HK-2 (cell line): ENCODE measurements around the gene GRID2.

Experiments
- DNase-seq: peaks from one replicate; pipeline ENCODE4 v3.0.0-alpha.2; 2018; ENCODE audit not compliant: unreplicated experiment

GRID2 gene

DNA sequence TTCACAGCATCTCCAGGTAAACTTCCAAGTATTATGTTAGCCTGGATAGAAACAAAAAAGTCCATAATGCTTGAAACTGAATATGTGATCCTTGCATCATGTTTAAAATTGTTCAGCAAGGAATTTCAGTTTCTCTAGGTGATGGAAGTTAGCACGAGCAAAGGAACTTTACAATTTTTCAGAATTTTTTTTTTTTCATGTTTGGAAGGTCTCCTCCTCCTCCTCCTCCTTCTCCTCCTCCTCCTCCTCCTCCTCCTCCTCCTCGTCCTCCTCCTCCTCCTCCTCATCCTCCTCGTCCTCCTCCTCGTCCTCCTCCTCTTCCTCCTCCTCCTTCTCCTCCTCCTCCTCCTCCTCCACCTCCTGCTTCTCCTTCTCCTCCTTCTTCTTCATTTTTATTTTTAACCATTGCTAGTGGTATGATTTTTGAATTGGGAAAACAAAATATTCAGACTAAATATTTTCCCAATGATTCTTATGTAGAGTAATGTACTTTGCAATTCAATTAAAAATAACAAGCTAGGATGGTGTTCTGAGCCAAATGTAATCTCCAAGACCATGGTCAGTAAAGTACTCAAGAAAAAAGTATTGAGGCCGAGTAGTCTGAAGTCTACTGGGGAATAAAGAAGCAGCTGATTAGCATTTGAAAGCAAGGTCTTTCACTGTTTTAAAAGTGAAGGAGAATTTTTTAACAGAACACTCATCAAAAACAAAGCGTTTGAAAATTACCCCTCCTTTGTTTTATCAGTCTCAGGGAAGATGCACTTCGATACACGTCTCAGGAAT lies 1103.9 kb downstream of the GRID2 start:
- DNase-seq: no peak

DNA sequence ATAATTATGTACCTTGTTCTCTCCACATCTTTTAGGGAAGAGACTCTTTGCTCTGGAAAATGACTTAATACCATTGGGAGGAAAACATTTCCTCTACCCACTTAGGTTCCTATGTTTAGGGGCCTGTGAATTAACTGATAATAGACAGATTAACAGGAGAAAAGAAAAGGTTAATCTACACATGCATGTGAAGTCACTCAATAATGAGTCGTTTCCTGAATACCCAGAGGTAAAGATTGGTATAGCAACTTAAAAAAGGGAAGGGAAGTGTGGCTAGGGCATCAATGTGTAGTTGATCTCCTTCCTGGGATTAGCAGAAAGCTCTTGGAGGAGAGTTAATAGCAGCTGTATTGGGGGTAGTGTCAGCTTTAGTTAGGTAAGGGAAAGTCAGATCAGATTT lies 1105.3 kb downstream of the GRID2 start:
- DNase-seq: no peak

DNA sequence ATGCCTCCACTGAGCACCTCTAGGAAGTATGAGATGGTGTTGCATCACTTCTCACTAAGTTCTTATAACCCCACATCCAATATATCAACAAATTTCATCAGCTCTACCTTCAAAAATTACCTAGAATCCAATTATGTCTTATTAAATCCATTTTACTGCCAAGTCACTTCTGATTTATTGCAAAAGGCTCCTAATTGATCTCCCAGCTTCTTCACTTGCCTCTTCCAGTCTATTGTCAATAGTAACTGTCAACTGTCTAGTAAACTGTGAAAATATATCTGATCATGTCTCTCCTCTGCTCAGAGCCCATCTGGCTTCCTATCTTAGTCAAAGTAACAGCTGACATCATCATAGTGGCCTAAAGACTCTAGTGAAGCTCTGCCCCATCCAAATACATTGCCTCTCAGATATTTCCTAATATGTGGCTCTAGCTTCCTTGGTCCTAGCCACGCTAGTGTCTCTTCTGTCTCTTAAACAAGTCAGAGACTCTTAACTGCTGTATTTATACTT lies 1110.3 kb downstream of the GRID2 start:
- no peak for DNase-seq

DNA sequence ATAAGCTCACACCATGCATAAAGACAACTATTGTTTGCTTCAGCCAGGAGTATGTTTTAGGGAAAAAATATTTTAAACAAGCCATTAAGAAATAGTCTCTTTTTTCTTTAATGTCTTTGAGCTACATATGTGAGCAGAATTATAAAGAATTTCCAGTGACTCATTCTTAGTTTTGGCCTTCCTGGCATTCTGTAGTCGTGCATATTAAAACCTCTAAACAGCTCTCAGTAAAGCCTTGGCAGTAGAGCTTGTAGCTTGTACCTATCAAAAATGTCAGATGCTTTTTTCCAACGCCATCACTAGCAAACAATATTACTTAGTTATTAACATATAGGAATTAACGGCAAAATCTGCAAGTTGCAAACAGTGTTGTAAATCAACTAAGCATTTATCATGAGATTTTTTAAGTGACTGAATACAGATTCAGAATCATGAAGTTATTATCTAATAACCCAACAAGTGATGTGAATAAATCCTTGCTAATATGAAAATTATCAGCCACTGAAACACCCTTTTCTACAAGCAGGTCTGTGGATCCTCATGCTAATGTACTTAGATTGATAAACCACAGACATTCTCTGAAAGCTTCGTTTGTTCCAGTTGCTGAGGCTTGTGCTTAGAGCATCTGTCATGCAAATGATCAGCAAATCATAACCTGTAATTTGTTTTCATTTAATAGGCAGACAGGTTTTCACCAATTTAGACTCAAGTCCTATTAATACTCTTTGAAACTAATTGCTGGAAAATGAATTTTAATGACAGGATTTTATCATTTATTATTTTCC lies 1112.8 kb downstream of the GRID2 start:
- no peak for DNase-seq

DNA sequence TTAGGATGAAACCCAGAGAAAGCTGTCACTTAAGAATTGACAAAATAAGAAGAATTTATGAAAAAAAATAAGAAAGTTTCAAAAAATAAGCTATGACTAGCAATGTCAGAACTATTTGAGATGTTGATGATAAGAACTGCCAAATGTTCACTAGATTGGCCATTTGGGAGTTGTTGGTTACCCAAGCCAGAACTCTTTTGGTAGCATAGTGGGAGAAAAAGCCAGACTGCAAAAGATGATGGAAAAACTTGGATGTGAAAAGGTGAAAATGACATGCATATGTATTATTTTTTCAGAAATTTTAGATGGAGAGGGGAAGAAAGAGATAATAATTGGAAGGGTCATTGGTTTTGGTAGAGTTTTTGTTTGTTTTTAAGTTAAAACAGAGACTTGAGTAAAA lies 1127.6 kb downstream of the GRID2 start:
- no peak for DNase-seq

DNA sequence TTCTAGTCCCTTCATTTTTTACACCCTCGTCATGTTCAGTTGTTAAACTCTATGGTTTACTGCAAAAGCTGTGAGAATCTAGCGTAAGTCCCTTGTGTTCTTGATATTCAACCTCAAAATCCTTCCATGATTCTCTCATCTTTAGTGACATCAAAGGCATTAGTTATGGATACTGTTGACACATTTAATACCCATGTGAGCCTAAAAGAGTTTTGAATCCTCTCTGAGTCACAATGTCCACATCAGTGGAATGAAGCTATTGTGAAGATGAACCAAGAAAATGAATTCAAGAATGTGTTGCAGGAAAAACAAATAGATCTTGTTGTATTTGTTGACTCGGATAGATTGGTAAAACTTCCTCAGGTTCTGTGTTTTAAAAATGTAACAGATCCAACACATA lies 1130.1 kb downstream of the GRID2 start:
- DNase-seq: no peak

DNA sequence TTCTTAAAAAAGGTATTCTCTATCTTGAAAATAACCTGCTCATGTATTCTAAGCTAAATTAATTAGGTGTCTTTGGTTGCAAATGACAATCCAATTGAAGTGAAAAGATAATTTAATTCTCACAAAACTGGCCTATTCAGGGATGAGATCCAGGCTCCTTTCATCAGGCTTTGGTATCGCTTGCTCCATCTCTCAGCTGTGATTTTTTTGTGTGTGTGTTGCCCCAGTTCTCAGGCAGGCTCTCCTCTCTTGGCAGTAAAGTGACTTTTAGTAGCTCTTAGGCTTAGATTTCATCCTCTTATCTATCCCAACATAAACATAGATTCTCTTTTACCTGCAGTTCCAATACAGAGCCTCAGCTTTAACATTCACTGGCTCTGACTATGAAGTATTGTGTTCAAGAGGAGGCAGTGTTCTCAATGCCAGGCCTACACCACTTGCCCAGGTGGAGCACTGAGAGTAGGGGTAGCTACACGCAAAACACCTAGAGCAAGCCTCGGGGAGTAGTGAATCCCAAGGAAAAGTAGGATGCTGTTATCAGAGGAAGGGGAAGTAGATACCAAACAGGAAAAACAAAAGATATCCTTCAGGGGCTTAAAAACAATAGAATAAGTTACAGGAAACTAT lies 1132.3 kb downstream of the GRID2 start:
- DNase-seq: no peak

DNA sequence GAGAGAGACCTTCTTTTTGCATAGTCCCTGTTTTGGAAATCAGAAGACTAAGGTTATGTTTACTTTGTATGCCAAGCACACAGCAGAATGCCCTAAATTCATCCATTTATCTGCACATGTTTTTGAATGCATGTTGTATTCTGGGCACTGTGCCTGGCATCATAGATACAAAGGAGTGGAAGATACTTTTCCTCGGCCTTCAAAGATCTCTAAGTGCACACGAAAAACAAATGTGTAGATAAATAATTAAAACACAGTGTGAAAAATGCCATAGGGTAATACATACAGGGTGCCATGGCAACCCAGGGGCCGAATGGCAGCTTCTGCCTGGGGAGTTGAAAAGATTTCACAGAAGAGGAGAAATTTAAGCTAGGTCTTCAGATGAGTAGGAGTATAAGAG lies 1134.2 kb downstream of the GRID2 start:
- DNase-seq: no peak

DNA sequence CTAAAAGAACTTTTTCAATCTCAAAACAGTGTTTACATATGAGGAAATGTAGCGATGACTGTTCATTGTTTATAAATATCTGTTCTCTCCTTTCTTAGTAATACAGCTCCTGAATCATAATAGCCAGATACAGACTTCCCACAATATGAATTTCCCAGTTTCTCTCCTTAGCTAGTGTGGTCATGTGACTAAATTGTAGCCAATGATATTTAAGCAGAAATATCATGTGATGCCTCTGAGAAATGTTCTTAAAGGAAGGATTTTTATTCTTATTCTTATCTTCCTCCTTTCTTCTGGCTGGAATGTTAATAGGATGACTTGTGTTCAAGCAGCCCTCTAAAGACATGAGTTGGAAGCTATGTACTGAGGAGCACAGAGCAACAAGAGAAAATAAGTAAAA lies 1141.1 kb downstream of the GRID2 start:
- no peak for DNase-seq

DNA sequence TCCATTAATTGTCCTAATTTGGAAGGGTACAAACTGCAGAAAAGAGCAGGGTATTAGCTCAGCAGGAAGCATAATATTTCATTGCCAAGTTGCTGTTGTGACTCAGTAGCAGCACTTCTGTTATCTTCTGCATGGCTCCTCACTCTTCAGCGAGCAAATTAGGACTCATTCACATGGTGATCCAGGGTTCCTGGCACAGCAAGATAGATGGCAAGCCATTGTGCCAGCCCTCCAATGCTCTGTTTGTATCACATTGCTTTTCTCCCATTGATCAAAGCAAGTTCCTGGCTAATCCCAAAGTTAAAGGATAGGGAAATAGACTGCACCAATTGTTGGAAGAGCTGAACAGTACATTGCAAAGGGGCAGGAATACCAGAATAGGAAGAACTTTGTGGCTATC lies 1142.3 kb downstream of the GRID2 start:
- DNase-seq: no peak

DNA sequence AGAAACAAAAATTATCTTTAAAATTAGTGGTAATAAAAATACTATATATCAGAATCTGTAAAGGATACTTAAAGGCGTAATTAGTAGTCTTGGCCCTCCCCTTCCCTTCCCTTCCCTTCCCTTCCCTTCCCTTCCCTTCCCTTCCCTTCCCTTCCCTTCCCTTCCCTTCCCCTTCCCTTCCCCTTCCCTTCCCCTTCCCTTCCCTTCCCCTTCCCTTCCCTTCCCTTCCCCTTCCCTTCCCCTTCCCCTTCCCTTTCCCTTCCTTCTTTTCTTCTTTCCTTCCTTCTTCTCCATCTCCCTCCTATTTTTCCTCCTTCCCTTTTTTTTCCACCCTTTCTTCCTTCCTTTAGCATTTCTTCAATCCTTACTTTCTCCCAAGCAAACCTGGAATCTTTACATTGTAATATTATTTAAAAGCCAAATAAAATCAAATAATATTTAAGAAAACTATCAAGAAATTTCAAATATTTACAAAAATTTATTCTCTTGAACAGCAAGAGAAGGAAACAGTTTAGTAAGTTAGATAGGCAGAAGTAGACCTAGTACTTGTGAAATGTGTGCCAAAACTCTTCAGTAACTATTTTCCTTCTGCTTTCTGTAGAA lies 1145.0 kb downstream of the GRID2 start:
- no peak for DNase-seq

DNA sequence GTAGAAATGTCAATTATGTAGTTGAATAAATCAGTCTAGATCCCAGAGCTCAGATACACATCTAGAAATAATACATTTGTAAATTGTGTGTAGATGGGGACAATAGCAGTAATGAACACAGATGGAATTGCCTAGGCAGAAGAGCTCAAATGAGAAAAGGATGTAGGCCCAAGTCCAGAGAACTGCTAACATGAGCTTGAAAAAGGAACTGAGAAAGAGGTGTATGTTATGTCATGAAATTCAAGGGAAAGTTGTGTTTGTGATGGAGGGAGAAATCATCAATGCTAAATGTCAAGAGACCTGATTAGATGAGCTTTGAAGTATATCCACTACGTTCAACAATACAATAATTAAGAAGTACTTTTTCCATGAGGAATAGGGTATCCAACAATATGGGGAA lies 1148.2 kb downstream of the GRID2 start:
- DNase-seq: no peak

DNA sequence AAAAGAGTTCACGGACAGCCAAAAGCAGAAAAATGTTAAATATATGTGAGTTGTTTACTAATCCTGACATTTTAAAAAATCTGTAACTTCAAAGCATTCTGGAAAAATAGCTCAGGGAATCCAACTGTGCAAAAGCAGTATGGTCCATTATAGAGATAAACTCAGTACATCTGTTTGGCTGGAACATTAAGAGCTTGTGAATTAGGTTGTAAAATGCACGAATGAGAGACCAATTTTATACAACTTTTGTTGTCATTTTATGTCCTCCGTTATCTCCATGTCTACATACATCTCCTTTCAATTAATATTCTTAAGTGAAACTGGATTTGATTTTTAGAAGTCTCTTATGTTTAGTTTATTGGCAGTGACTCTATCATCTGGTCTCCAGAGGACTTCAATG lies 1157.8 kb downstream of the GRID2 start:
- DNase-seq: no peak

DNA sequence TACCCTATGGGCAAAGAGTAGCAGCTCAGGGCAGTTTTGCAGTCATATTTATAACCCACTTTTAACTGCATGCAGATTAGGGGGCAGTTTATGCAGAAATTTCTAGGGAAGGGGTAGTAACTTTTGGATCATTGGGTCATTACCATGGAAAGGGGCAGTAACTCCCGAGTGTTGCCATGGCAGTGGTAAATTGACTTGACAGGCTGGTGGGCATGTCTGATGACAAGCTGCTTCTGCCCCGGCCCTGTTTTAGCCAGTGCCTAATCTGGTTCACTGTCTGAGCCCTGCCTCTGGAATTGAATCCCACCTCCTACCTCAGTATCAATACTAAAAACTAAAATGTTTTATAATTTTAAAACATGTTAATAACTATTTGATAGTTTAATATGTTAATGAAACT lies 1162.7 kb downstream of the GRID2 start:
- no peak for DNase-seq

DNA sequence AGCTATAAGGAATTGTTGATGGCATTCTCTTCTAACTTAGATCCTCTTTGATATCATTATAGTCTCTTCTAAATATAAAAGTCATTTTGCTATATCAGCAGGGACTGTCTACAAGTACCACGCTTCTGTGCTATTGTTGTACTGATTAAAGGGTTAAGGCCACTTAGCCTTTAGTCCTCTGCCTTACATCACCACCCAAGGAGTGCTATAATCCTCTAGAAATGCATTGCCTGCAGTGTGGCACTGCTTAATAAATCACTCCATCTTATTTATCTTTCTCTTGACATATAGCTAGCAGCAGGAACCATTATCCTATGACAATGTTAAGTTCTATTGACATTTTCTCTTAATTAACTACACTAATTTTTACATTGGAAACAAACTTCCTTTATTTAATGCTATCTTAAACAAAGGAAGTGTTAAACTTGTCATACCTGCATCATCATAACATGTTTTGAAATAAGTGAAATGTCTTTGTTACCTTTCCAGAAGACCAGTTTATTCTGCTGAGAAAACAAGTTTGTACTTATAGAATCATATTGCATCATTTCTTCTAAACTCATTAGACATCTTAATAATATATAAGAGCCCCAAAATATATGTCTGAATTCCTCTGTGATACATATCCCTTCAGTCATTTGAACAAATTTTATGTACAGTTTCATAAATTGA lies 1163.9 kb downstream of the GRID2 start:
- no peak for DNase-seq

DNA sequence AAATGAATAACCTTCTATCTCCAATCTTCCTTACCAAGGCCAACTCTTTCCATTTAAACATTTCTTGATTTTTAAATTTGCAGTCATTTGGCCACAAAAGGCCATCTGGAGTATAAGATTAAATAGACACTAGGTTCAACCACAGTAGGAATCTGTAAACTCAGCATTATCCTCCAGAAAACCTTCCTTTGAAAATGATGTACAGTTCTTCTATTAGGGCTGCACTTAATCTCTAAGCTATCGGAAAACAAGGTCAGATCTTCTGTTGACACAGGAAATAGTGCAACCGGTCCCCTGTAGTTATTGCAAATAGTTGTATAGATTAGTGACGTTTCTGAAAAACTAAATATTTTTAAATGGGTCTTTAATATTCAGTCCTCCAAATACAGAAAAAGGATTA lies 1165.8 kb downstream of the GRID2 start:
- DNase-seq: no peak

DNA sequence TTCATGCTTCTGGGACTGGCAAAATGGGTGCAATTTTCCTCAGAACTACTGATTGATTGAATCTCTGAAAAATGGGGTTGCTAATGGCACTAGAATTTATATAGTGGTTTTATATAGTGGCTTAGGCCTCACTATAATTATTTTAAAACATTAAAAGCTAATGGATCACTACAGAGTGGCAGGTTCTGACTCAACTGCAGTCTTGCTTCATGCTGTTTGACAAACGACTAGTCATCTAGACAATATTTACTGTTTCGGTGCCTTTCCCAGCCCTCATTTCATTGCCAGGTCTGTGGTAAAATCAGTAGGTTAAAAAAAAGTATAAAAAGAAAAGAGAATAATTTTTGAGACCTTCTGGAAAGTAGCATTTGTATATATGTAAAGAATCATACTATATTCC lies 1172.0 kb downstream of the GRID2 start:
- DNase-seq: no peak

DNA sequence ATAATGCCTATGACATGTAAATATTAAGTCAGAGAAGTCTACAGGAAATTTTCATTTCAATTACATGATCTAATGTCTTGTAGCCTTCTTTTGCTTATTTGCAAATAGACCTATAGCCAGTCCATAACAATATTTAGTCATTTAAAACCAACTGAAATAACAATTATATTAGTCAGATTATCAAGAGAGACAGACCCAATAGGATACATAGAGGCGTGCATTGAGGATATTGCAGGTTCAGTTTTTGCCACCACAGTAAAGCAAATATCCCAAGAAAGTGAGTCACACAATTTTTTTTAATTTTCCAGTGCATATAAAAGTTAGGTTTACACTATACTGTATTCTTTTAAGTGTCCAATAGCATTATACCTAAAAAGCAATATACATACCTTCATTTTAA lies 1175.0 kb downstream of the GRID2 start:
- no peak for DNase-seq

DNA sequence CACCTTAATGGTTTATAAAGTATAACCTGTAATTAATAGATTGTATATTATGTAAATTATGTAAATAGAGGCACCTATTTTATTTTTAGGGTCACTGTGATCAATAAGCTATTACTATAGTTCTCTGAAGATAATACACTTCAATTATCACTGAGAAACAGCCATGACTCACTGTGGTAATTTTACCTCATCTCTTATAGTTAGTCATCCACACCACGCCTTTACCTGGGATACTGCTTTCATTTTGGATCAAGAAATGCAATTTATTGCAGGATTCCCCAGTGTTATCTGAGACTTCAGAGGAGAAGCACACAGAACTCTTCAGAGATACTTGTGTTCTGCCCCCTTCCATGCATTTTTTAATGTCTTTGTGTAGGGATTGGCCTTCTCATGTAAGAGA lies 1176.7 kb downstream of the GRID2 start:
- DNase-seq: no peak

DNA sequence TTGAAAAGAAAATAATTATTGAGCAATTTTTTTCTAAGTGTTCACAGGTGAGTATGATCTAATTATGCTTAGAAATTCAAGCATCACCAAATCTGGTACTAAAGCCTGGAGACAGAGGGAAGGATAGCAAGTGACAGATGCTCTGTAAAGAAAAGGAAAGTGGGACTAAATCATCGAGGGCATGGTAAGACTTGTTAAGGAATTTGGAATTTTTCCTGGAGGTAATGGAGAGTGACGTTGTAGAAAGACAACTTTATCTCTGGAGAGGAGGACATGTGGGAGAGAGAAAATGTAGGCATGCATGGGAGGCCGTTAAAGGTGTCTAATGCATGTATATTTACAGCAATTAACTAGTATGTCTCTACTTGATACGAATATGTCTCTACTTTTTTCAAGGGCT lies 1191.6 kb downstream of the GRID2 start:
- no peak for DNase-seq

DNA sequence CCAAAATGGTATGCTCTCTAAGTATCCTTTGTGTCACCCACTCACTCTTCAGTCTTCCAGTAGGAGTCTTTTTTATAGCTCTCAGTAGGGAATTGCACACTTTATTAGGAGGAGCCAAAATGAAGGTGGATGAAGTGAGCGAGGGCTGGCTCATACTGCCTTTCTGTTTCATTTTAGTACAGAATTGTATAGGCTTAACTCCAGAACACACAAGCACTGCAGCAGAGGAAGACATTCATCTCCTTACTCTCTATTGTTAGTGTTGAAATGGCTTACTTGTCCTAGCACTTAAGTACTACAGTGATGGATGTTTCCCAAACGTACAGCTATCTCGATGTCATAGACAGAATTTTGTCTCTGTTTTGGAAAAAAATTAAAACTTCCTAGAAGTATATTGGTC lies 1197.5 kb downstream of the GRID2 start:
- DNase-seq: no peak

DNA sequence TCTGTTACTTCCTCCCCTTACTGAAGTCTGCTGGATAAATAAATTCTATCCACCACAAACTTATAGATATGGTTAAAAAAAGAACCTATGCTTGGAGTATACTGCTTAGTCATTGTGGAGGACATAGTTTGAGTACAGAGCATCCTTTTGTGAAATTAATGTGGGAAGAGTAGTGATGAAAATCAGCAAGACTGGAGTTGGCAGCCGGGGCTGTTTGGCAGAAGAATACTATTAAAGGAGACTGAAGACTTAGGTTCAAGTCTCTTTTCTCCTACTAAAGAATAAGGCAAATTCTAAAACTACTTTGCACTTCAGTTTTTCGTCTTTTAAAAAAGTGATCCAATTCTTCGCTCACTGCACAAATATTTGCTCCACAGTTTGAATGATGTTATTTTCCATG lies 1198.2 kb downstream of the GRID2 start:
- no peak for DNase-seq
